NCI-H2081 treated with DMSO at 0.1 percent for 48 hours (cell line): ENCODE data around the gene HCLS1.
"Not testable (repeated sequence)": the region's sequence is repeated elsewhere in the genome, so short reads cannot be mapped to it uniquely, and the experiment has no call there.

ENCODE experiments used
- DNase-seq: peaks from one replicate; lab custom pipeline; 2025; lab: John Stamatoyannopoulos, UW

Gene HCLS1

GRCh38 chr3:121660356-121661171 is at the start of gene HCLS1:
HCLS1 (minus strand) TSS chr3:121660903; CDS start chr3:121658347, 2,556 bp downstream.
- DNase-seq, result no peak

- no peak for DNase-seq
Measured at GRCh38 chr3:121710347-121710746, 49.6 kb upstream of the HCLS1 start.

- DNase-seq, result no peak
Measured at GRCh38 chr3:121707531-121708273, 47.0 kb upstream of the HCLS1 start.

- no peak for DNase-seq
Measured at GRCh38 chr3:121705541-121705940, 44.8 kb upstream of the HCLS1 start.

GRCh38 chr3:121703973-121704372 is 43.3 kb upstream of the HCLS1 start:
- DNase-seq, result no peak

GRCh38 chr3:121698901-121699300 is 38.2 kb upstream of the HCLS1 start:
- no peak for DNase-seq

- DNase-seq, result no peak
Measured at GRCh38 chr3:121698476-121698875, 37.8 kb upstream of the HCLS1 start.

GRCh38 chr3:121696186-121696585 is 35.5 kb upstream of the HCLS1 start:
- no peak for DNase-seq

GRCh38 chr3:121692010-121692699 is 31.5 kb upstream of the HCLS1 start:
- no peak for DNase-seq

GRCh38 chr3:121690777-121691405 is 30.2 kb upstream of the HCLS1 start:
- DNase-seq, result no peak

- not testable (repeated sequence) for DNase-seq
Measured at GRCh38 chr3:121688747-121689146, 28.0 kb upstream of the HCLS1 start.

GRCh38 chr3:121681792-121682191 is 21.1 kb upstream of the HCLS1 start:
- no peak for DNase-seq

- DNase-seq, result no peak
Measured at GRCh38 chr3:121677141-121677540, 16.4 kb upstream of the HCLS1 start.

- DNase-seq, result no peak
Measured at GRCh38 chr3:121670676-121671075, 10.0 kb upstream of the HCLS1 start.

GRCh38 chr3:121667333-121667732 is 6.6 kb upstream of the HCLS1 start:
- DNase-seq, result no peak

GRCh38 chr3:121665488-121665887 is 4.8 kb upstream of the HCLS1 start:
- no peak for DNase-seq

GRCh38 chr3:121663171-121663847 is 2.6 kb upstream of the HCLS1 start:
- no peak for DNase-seq

- DNase-seq, result no peak
Measured at GRCh38 chr3:121662742-121663141, 2.0 kb upstream of the HCLS1 start.

GRCh38 chr3:121661376-121661775 is 673 bp upstream of the HCLS1 start:
- DNase-seq, result no peak

- DNase-seq, result no peak
Measured at GRCh38 chr3:121659586-121659985, 1.1 kb downstream of the HCLS1 start.

GRCh38 chr3:121658716-121659435 is 1.8 kb downstream of the HCLS1 start:
- DNase-seq, result no peak
